Measurements from ENCODE around the gene B4GALNT1. TPM values are rescaled to one million over a fixed set of nuclear protein-coding genes. Genes with fewer than 3 reads are reported as not detected.

B4GALNT1 gene
- total RNA-seq, 1 experiment from 2014 or later: 31.3 TPM

- POLR2A ChIA-PET: no interaction called here
Observed at GRCh38 chr12:57579011-57579410, 54.0 kb downstream of the B4GALNT1 start.

More at GRCh38 chr12:57579011-57579410, 54.0 kb downstream of the B4GALNT1 start:
- H3K36me3 ChIP-seq (ENCODE audit: control insufficient read depth in 1 of 2, insufficient read depth in 2 of 2, low read length in 2 of 2): peaks cover 0 to 8% of the 10 kb centered on the region in 2 experiments; a peak in 3 of 4 replicates
- no peaks in the 10 kb centered on the region for H3K27me3 ChIP-seq (ENCODE audit: insufficient read depth, low read length)
- no peak for DNase-seq (ENCODE audit: low read depth, low spot score)
- no peak overlapping the region for H3K4me3 ChIP-seq (replicated peaks in 1 of 2; ENCODE audit: low read depth in 1 of 2, low read length in 2 of 2)
- H3K4me2 ChIP-seq (ENCODE audit: low read length): no peak overlapping the region
- no peak overlapping the region for H3K27ac ChIP-seq (ENCODE audit: low read depth, low read length)
- no peak for ATAC-seq
- H3K9me2 ChIP-seq (ENCODE audit: insufficient read depth): no peaks in the 10 kb centered on the region
- H3K4me1 ChIP-seq (ENCODE audit: control insufficient read depth in 1 of 2, insufficient read depth in 2 of 2, low read length in 2 of 2): no peaks in the 10 kb centered on the region
- no peak overlapping the region for H3K9ac ChIP-seq (ENCODE audit: low read length)
- no TSS peak for BruUV-seq (replicated peaks)
- no peaks in the 10 kb centered on the region for H3K79me2 ChIP-seq (ENCODE audit: insufficient read depth, low read length)
- intact Hi-C loops (cut with micrococcal nuclease): no loop called here
- ChIA-PET CTCF (no interaction called here), RAD21 (ENCODE audit: low non-redundant PET in 1 of 2, low total read pairs in 2 of 2, uncharacterized antibody in 2 of 2, unreplicated experiment in 2 of 2) (no interaction called here)
- H3K9me3 ChIP-seq (ENCODE audit: control insufficient read depth in 1 of 2, insufficient read depth in 1 of 2, low read depth in 1 of 2, low read length in 2 of 2): no peaks in the 10 kb centered on the region
- no peaks in the 10 kb centered on the region for H4K20me1 ChIP-seq (ENCODE audit: insufficient read depth)
- no peak overlapping the region for H2AFZ ChIP-seq (ENCODE audit: low read depth, low read length, poor library complexity, severe bottlenecking)
- no peak for TF ChIP-seq JUND (IDR thresholded peaks at IDR 0.05)
- TF ChIP-seq EZH2 (IDR thresholded peaks at IDR 0.05): no peak
- TF ChIP-seq CTCF (IDR thresholded peaks at IDR 0.05 in 2 of 3, conservative IDR thresholded peaks at IDR 0.05 in 1 of 3; ENCODE audit: borderline replicate concordance in 1 of 3, insufficient read depth in 1 of 3, low read depth in 2 of 3, low read length in 2 of 3): no peak
- TF ChIP-seq MAX (IDR thresholded peaks at IDR 0.05): no peak
- TF ChIP-seq ZFX (IDR thresholded peaks at IDR 0.05): no peak
- TF ChIP-seq CBX3 (IDR thresholded peaks at IDR 0.05; ENCODE audit: low read depth): no peak
- TF ChIP-seq YY1 (IDR thresholded peaks at IDR 0.05; ENCODE audit: extremely low read depth, insufficient replicate concordance, low read depth, low read length): no peak
- TF ChIP-seq EGR1 (IDR thresholded peaks at IDR 0.05; ENCODE audit: low read depth): no peak
- TF ChIP-seq RAD21 (IDR thresholded peaks at IDR 0.05; ENCODE audit: low read depth): no peak
- TF ChIP-seq ZBTB33 (IDR thresholded peaks at IDR 0.05; ENCODE audit: extremely low read depth, insufficient replicate concordance, low read length): no peak
- no peak for TF ChIP-seq ATF3 (IDR thresholded peaks at IDR 0.05)
- no peak for TF ChIP-seq SRF (IDR thresholded peaks at IDR 0.05; ENCODE audit: low read depth)
- no peak for TF ChIP-seq TCF7L2 (IDR thresholded peaks at IDR 0.05; ENCODE audit: borderline replicate concordance, extremely low read depth, insufficient read depth, insufficient read length)
- TF ChIP-seq SP1 (IDR thresholded peaks at IDR 0.05; ENCODE audit: low read depth): no peak
- TF ChIP-seq ELF1 (IDR thresholded peaks at IDR 0.05; ENCODE audit: borderline replicate concordance, low read depth): no peak

All from HCT116 (cell line).